Measurements from ENCODE around the gene IL24.
A peak's percentile ranks its signal among the peaks of the same experiment; 100 is the strongest.

IL24 gene

GRCh38 chr1:206909883-206910318 is 12.7 kb downstream of the IL24 start:
- no peak for TF ChIP-seq CTCF (IDR thresholded peaks at IDR 0.05; ENCODE audit: borderline replicate concordance, insufficient read depth, low read depth, low read length)
- peak overlapping the region; percentile 31 for H3K4me3 ChIP-seq (ENCODE audit: low read depth, low read length)

- H3K4me3 ChIP-seq (ENCODE audit: low read depth, low read length), result no peak overlapping the region
- peak; percentile 36; the same call in 1 of the 2 replicates for TF ChIP-seq CTCF (IDR thresholded peaks at IDR 0.05; ENCODE audit: borderline replicate concordance, insufficient read depth, low read depth, low read length)
These were observed 13.9 kb downstream of the IL24 start for GRCh38 chr1:206911064-206911663.

- no peak overlapping the region for H3K4me3 ChIP-seq (ENCODE audit: low read depth, low read length)
- TF ChIP-seq CTCF (IDR thresholded peaks at IDR 0.05; ENCODE audit: borderline replicate concordance, insufficient read depth, low read depth, low read length), result peak; percentile 71
These were observed 15.3 kb downstream of the IL24 start for GRCh38 chr1:206912445-206913095.

- TF ChIP-seq CTCF (IDR thresholded peaks at IDR 0.05; ENCODE audit: borderline replicate concordance, insufficient read depth, low read depth, low read length), result no peak
- H3K4me3 ChIP-seq (ENCODE audit: low read depth, low read length), result no peak overlapping the region
These were observed 16.7 kb downstream of the IL24 start for GRCh38 chr1:206913766-206914537.

- H3K4me3 ChIP-seq (ENCODE audit: low read depth, low read length), result no peak overlapping the region
- no peak for TF ChIP-seq CTCF (IDR thresholded peaks at IDR 0.05; ENCODE audit: borderline replicate concordance, insufficient read depth, low read depth, low read length)
These were observed 17.9 kb downstream of the IL24 start for GRCh38 chr1:206915030-206915735.

GRCh38 chr1:206916000-206916709 is 18.9 kb downstream of the IL24 start:
- H3K4me3 ChIP-seq (ENCODE audit: low read depth, low read length), result no peak overlapping the region
- no peak for TF ChIP-seq CTCF (IDR thresholded peaks at IDR 0.05; ENCODE audit: borderline replicate concordance, insufficient read depth, low read depth, low read length)

All from GM12875 (cell line).